SU-DHL-6 (cell line): ENCODE measurements around the gene SORBS2.

Experiments used
- H2AFZ ChIP-seq: fragments of 200-600 bp; sonication (generic); 2 replicates; pipeline ENCODE4 v1.6.1; 2014; ENCODE audit warnings: low read depth, mild to moderate bottlenecking, moderate library complexity, mixed read lengths, antibody characterized with exemption, low read length; ENCODE audit not compliant: severe bottlenecking
- H3F3A ChIP-seq: fragments of 200-600 bp; shearing (Covaris generic); 2 replicates; pipeline ENCODE4 v1.6.0; 2016; ENCODE audit warnings: antibody characterized with exemption, mild to moderate bottlenecking; ENCODE audit not compliant: insufficient read depth
- H3K27ac ChIP-seq: fragments of 200-600 bp; sonication (generic); 2 replicates; pipeline ENCODE4 v1.5.1; 2016; ENCODE audit warnings: low read depth, mild to moderate bottlenecking, low read length, moderate library complexity, mixed read lengths
- H3K27me3 ChIP-seq: fragments of 200-600 bp; sonication (generic), shearing (Covaris generic); 2 replicates; pipeline ENCODE4 v1.6.0; 2014; ENCODE audit warnings: mild to moderate bottlenecking, low read length
- H3K36me3 ChIP-seq: fragments of 200-600 bp; sonication (generic); 2 replicates; pipeline ENCODE4 v1.6.1; 2014; ENCODE audit warnings: mild to moderate bottlenecking, low read length, mixed read lengths
- H3K4me2 ChIP-seq: fragments of 300-600, 200-600 bp; shearing (Covaris generic), sonication (generic); 2 replicates; pipeline ENCODE4 v1.6.0; 2014; ENCODE audit warnings: low read length, low read depth, mild to moderate bottlenecking; ENCODE audit not compliant: poor library complexity, severe bottlenecking
- H3K4me3 ChIP-seq: fragments of 200-600 bp; sonication (generic); 2 replicates; pipeline ENCODE4 v1.5.1; 2014; ENCODE audit warnings: antibody characterized with exemption, low read length, mild to moderate bottlenecking, mixed read lengths; ENCODE audit not compliant: insufficient read depth, poor library complexity, severe bottlenecking
- H3K79me2 ChIP-seq: fragments of 200-600 bp; sonication (generic); 2 replicates; pipeline ENCODE4 v1.6.1; 2014; ENCODE audit warnings: mild to moderate bottlenecking, low read length, moderate library complexity; ENCODE audit not compliant: insufficient read depth
- H3K9ac ChIP-seq: fragments of 200-600 bp; sonication (generic); 2 replicates; pipeline ENCODE4 v1.7.0; 2014; ENCODE audit warnings: mild to moderate bottlenecking, low read length
- H3K9me2 ChIP-seq: fragments of 200-600 bp; sonication (generic); replicated peaks from 2 replicates; pipeline ENCODE4 v1.6.1; 2014; ENCODE audit warnings: low read length; ENCODE audit not compliant: insufficient read depth
- H3K9me3 ChIP-seq: fragments of 200-600 bp; sonication (generic); 2 replicates; pipeline ENCODE4 v1.6.1; 2014; ENCODE audit warnings: low read length, mixed read lengths; ENCODE audit not compliant: insufficient read depth
- H4K20me1 ChIP-seq: fragments of 200-600 bp; sonication (generic); 2 replicates; pipeline ENCODE4 v1.6.1; 2014; ENCODE audit warnings: low read depth, mild to moderate bottlenecking, antibody characterized with exemption, low read length, moderate library complexity, mixed read lengths
- EZH2phosphoT487 ChIP-seq: fragments of 200-600 bp; sonication (generic), shearing (Covaris generic); conservative IDR thresholded peaks from 2 replicates; pipeline ENCODE4 v1.6.1; 2018; ENCODE audit warnings: mild to moderate bottlenecking, antibody characterized with exemption, low read length, moderate library complexity, mixed read lengths
- TF ChIP-seq, protein P1 (sequence below): fragments of 200-600 bp; sonication (generic); IDR thresholded peaks from one replicate; pipeline ENCODE4 v1.5.1; 2017; ENCODE audit warnings: antibody characterized with exemption, mild to moderate bottlenecking, low read length, moderate library complexity; ENCODE audit not compliant: insufficient read depth, poor library complexity, severe bottlenecking

Gene SORBS2

DNA sequence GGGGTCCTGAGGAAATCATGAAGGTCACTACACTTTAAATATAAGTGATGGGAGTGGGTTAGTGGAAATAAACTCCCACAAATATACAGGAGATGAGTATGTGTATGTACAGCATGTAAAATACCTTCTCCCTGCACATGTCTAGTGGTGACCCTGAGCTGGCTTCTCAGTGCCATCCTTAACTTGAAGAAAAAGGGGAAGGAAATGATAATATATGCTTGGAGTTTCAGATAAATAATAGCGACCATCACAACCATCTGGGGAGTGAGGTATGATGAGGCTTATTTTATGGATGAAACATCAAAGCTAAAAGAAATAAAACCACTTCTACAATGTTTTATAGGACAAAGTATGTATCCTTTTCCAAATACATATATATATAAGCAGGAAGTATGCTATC is 41.0 kb upstream of the SORBS2 start:
- no peaks in the 10 kb centered on the region for H3K27me3 ChIP-seq
- H3F3A ChIP-seq: no peaks in the 10 kb centered on the region
- no peaks in the 10 kb centered on the region for H3K9me2 ChIP-seq
- no peaks in the 10 kb centered on the region for H4K20me1 ChIP-seq
- H2AFZ ChIP-seq: no peak overlapping the region
- TF ChIP-seq, protein P1, sequence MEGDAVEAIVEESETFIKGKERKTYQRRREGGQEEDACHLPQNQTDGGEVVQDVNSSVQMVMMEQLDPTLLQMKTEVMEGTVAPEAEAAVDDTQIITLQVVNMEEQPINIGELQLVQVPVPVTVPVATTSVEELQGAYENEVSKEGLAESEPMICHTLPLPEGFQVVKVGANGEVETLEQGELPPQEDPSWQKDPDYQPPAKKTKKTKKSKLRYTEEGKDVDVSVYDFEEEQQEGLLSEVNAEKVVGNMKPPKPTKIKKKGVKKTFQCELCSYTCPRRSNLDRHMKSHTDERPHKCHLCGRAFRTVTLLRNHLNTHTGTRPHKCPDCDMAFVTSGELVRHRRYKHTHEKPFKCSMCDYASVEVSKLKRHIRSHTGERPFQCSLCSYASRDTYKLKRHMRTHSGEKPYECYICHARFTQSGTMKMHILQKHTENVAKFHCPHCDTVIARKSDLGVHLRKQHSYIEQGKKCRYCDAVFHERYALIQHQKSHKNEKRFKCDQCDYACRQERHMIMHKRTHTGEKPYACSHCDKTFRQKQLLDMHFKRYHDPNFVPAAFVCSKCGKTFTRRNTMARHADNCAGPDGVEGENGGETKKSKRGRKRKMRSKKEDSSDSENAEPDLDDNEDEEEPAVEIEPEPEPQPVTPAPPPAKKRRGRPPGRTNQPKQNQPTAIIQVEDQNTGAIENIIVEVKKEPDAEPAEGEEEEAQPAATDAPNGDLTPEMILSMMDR: no peak
- no peaks in the 10 kb centered on the region for H3K79me2 ChIP-seq
- no peak overlapping the region for H3K27ac ChIP-seq
- H3K4me2 ChIP-seq: no peak overlapping the region
- H3K9ac ChIP-seq: no peak overlapping the region
- no peak overlapping the region for H3K4me3 ChIP-seq
- H3K9me3 ChIP-seq: no peaks in the 10 kb centered on the region
- H3K36me3 ChIP-seq: no peaks in the 10 kb centered on the region

DNA sequence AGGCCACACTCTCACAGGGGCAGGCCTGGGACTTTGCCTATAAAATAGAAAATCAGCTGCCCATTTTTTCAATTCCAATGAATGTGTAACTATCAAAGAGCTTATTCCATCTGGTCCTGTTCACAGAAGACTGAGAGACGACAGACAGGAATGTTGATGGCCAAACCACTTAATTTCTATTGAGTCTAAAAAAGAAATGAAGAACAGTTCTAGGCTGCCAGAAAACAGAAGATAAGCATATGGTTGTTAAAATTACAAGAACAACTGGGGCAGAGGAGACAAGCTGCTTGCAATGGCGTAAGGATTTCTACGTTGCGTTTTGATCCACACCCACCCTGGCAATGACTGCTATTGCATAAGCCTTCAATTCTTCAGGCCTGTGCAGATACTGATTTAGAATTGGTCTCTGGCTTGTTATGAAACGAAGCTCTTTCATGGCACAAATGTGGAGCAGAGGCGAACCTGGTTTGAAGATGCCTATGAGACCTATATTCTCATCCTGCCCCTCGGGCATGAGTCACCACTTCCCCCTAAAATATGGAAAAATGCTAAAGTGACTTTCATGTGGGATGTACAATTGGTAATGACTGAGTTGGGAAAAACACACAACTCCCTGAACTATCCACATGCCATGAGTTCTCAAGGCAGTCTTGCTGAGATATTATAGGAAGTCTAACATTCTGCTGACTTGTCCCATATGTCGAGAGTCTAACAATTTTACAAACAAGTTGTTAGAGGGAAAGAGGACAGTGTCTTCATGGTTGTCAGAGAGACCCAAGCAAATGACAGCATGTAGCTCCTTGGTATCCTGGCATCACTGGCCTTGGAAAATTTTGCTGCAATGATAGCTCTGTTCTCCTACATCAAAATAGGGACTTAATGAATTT is 37.9 kb upstream of the SORBS2 start:
- Histone ChIP-seq H3K9ac (no peak overlapping the region), H3K4me3 (no peak overlapping the region), H4K20me1 (no peaks in the 10 kb centered on the region), H3K9me2 (no peaks in the 10 kb centered on the region), H3K36me3 (no peaks in the 10 kb centered on the region), H3F3A (no peaks in the 10 kb centered on the region), H3K4me2 (no peak overlapping the region), H3K9me3 (no peaks in the 10 kb centered on the region), H3K27ac (no peak overlapping the region), H3K79me2 (no peaks in the 10 kb centered on the region), H2AFZ (no peak overlapping the region), H3K27me3 (no peaks in the 10 kb centered on the region)
- TF ChIP-seq, protein P1: no peak
- TF ChIP-seq EZH2phosphoT487: no peak

DNA sequence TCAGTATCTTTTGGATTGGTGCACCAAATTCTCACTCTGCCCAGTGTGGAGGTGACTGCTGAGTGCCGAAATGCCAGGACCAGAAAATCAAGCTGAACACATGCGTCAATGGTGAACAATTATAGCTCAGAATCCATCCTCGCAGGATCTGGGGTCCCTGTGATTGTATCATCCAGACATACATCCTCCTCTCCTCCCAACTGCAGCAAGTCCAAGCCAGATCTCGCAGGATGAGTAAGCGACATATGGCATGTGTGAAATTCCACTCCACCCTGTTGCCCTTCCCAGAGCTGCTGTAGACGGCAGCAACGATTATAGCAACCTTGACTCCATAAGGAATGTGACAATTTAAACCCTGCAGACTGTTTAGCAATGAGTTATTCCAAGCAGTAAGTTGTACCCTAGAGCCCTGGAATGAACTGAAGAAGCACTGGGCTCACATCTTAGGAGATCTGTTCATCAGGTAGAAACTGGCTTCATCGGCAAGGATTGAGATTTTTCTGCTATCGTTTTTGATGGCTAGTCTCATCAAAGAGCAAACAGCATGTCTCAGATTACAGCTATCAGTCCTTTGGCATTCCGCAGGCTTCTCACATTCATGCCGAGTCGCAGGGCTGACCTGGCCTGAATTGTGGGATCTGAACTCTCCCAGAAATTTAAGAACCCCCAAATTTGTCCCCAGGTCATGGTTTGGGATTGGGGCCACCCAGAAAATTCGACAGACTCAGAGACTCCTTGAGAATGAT is 35.5 kb upstream of the SORBS2 start:
- Histone ChIP-seq H3K27me3 (no peaks in the 10 kb centered on the region), H3K79me2 (no peaks in the 10 kb centered on the region), H3K4me2 (no peak overlapping the region), H3K36me3 (no peaks in the 10 kb centered on the region), H3K9me2 (no peaks in the 10 kb centered on the region), H3F3A (no peaks in the 10 kb centered on the region), H3K27ac (no peak overlapping the region), H4K20me1 (no peaks in the 10 kb centered on the region), H2AFZ (no peak overlapping the region), H3K4me3 (no peak overlapping the region), H3K9me3 (no peaks in the 10 kb centered on the region), H3K9ac (no peak overlapping the region)
- TF ChIP-seq, protein P1: no peak
- TF ChIP-seq EZH2phosphoT487: no peak
